Uterus (tissue), 4 donors: ENCODE results near the gene ITM2B. TPM values are rescaled to one million over a fixed set of nuclear protein-coding genes. Genes with fewer than 3 reads are reported as not detected.

ENCODE experiments used
- DNase-seq, 2 donors: peaks; one replicate each; pipeline ENCODE4 v3.0.0-alpha.2; 2019 to 2020
- H3K27ac ChIP-seq, 2 donors: fragments of 200-600 bp; sonication (generic); 1 replicate in 1 of 2; 2 replicates in 1 of 2; pipeline ENCODE4 v1.5.1; 2016 to 2018
- H3K27me3 ChIP-seq, 2 donors: fragments of 200-600 bp; sonication (generic); one replicate each; pipeline ENCODE4 v1.5.1; 2018 to 2019; ENCODE audit warnings: control low read depth in 1 of 2
- H3K36me3 ChIP-seq, 2 donors: fragments of 200-600 bp; sonication (generic); one replicate each; pipeline ENCODE4 v1.5.1; 2019; ENCODE audit warnings: control low read depth in 1 of 2
- H3K4me1 ChIP-seq, 2 donors: fragments of 200-600 bp; sonication (generic); one replicate each; pipeline ENCODE4 v1.5.1; 2018 to 2019; ENCODE audit warnings: control low read depth in 1 of 2
- H3K4me3 ChIP-seq, 2 donors: fragments of 200-600 bp; sonication (generic); 1 replicate in 1 of 2; 2 replicates in 1 of 2; pipeline ENCODE4 v1.5.1; 2018 to 2019; ENCODE audit warnings: mild to moderate bottlenecking in 1 of 2
- H3K9me3 ChIP-seq, 2 donors: fragments of 200-600 bp; sonication (generic); one replicate each; pipeline ENCODE4 v1.5.1; 2019; ENCODE audit warnings: control low read depth in 1 of 2
- POLR2A ChIP-seq, 2 donors: fragments of 450-650 bp; IDR thresholded peaks; one replicate each; pipeline ENCODE4 v1.6.1; 2016; ENCODE audit warnings: antibody characterized with exemption in 2 of 2, mild to moderate bottlenecking in 1 of 2, moderate library complexity in 1 of 2
- intact Hi-C: fragments of 100-400 bp; cut with DNase I; formaldehyde crosslinking; loops from one replicate; pipeline ENCODE4 v1.15.1; 2023; ENCODE audit warnings: low total_unique reads
- total RNA-seq, 4 donors: library from RNA; depleted of rRNA in 3 of 4; stranded (reverse); fragments of >200 nt in 3 of 4; gene quantifications; one replicate each; pipeline versions ENCODE4 v1.1.0 to v1.2.4, GENCODE V29; 2014 to 2023
- TF ChIP-seq, protein P1 (sequence below), 4 experiments: fragments of 200-600 bp in 2 of 4; fragments of 450-650 bp in 2 of 4; sonication (generic) in 2 of 4; IDR thresholded peaks; one replicate each; pipeline ENCODE4 v1.5.1; 2016 to 2019; ENCODE audit warnings: antibody characterized with exemption in 4 of 4, mild to moderate bottlenecking in 2 of 4, moderate library complexity in 1 of 4
- donor health status: DM: yes; HTN: yes; CAD: no.

Gene ITM2B
- total RNA-seq, 4 donors from 2014 or later, result 326 to 725 (median 565) TPM

DNA sequence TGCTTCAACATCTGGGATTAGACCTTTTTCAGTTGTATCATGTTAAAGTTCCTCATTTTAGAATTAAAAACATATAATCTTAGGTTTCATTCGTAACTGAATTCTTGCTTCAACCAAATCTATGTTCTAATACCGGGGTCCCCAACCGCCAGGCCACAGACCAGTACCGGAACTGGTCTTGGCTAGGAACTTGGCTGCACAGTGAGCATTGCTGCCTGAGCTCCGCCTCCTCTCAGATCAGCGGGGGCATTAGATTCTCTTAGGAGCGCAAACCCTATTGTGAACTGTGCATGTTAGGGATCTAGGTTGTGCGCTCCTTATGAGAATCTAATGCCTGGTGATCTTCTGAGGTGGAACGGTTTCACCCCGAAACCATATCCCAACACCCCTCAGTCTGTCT, 19.2 kb downstream of the ITM2B start:
- no peaks in the 10 kb centered on the region for H3K36me3 ChIP-seq
- H3K9me3 ChIP-seq, result no peaks in the 10 kb centered on the region
- peaks cover 6 to 8% of the 10 kb centered on the region in 2 donors for H3K4me1 ChIP-seq
- H3K4me3 ChIP-seq, result no peak overlapping the region
- TF ChIP-seq POLR2A (IDR thresholded peaks at IDR 0.05), result no peak
- TF ChIP-seq, protein P1, sequence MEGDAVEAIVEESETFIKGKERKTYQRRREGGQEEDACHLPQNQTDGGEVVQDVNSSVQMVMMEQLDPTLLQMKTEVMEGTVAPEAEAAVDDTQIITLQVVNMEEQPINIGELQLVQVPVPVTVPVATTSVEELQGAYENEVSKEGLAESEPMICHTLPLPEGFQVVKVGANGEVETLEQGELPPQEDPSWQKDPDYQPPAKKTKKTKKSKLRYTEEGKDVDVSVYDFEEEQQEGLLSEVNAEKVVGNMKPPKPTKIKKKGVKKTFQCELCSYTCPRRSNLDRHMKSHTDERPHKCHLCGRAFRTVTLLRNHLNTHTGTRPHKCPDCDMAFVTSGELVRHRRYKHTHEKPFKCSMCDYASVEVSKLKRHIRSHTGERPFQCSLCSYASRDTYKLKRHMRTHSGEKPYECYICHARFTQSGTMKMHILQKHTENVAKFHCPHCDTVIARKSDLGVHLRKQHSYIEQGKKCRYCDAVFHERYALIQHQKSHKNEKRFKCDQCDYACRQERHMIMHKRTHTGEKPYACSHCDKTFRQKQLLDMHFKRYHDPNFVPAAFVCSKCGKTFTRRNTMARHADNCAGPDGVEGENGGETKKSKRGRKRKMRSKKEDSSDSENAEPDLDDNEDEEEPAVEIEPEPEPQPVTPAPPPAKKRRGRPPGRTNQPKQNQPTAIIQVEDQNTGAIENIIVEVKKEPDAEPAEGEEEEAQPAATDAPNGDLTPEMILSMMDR (IDR thresholded peaks at IDR 0.05), result no peak
- H3K27ac ChIP-seq, result peak overlapping the region; percentile 24 to 43
- intact Hi-C loops, result no loop called here
- no peaks in the 10 kb centered on the region for H3K27me3 ChIP-seq
- DNase-seq, result no peak

DNA sequence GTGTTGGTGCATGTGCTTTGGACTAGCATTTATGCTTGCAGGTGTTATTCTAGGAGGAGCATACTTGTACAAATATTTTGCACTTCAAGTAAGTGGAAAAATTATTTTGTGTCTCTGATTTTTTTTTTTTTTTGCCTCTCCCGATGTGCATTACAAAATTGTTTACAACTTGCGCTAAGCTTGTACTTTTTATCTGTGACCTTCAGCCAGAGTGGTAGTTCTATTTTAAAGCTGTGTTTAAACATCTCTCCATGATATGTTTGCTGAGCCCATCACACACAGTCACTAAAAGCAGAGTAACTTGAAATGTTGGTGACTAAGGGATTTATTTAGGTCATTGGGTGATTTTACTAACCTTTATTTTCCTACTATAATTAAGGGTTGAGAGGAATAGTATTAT, 20.8 kb downstream of the ITM2B start:
- Histone ChIP-seq H3K4me3 (no peak overlapping the region), H3K9me3 (no peaks in the 10 kb centered on the region), H3K27me3 (no peaks in the 10 kb centered on the region), H3K27ac (no peak overlapping the region), H3K4me1 (peaks cover 0 to 5% of the 10 kb centered on the region in 2 donors), H3K36me3 (no peaks in the 10 kb centered on the region)
- intact Hi-C loops, result no loop called here
- no peak for TF ChIP-seq POLR2A (IDR thresholded peaks at IDR 0.05)
- TF ChIP-seq, protein P1 (IDR thresholded peaks at IDR 0.05), result no peak
- DNase-seq, result no peak

DNA sequence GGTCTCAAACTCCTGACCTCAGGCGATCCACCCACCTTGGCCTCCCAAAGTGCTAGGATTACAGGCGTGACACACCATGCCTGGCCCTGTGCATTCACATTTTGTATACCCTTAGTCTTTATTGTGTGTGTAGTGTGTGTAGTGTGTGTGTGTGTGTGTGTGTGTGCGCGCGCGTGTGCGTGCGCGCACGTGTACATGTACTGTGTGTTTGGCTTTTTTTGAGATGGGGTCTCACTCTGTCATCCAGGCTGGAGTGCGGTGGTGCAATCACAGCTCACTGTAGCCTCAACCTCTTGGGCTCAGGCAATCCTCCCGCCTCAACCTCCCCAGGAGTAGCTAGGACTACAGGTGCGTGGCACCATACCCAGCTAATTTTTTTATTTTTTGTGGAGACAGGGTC, 22.1 kb downstream of the ITM2B start:
- intact Hi-C loops, result no loop called here
- Histone ChIP-seq H3K27me3 (no peaks in the 10 kb centered on the region), H3K9me3 (no peaks in the 10 kb centered on the region), H3K36me3 (no peaks in the 10 kb centered on the region), H3K27ac (no peak overlapping the region), H3K4me1 (no peaks in the 10 kb centered on the region), H3K4me3 (no peak overlapping the region)
- no peak for DNase-seq
- TF ChIP-seq POLR2A (IDR thresholded peaks at IDR 0.05), result no peak
- TF ChIP-seq, protein P1 (IDR thresholded peaks at IDR 0.05), result no peak

DNA sequence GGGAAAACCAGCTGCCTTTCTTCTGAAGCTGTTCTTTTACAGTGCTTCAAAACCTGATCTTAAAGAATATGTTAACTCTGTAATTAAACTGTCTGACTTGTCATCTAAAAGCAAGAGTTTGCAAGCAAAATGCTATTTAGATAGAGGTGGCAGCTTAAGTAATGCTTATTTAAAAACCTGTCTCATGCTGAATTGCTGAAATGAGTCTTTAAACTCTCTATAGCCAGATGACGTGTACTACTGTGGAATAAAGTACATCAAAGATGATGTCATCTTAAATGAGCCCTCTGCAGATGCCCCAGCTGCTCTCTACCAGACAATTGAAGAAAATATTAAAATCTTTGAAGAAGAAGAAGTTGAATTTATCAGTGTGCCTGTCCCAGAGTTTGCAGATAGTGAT, 22.9 kb downstream of the ITM2B start:
- intact Hi-C loops, result no loop called here
- H3K27ac ChIP-seq, result no peak overlapping the region
- no peak for TF ChIP-seq POLR2A (IDR thresholded peaks at IDR 0.05)
- TF ChIP-seq, protein P1 (IDR thresholded peaks at IDR 0.05), result no peak
- H3K4me1 ChIP-seq, result no peaks in the 10 kb centered on the region
- H3K9me3 ChIP-seq, result no peaks in the 10 kb centered on the region
- no peaks in the 10 kb centered on the region for H3K36me3 ChIP-seq
- no peaks in the 10 kb centered on the region for H3K27me3 ChIP-seq
- H3K4me3 ChIP-seq, result no peak overlapping the region
- DNase-seq, result no peak

DNA sequence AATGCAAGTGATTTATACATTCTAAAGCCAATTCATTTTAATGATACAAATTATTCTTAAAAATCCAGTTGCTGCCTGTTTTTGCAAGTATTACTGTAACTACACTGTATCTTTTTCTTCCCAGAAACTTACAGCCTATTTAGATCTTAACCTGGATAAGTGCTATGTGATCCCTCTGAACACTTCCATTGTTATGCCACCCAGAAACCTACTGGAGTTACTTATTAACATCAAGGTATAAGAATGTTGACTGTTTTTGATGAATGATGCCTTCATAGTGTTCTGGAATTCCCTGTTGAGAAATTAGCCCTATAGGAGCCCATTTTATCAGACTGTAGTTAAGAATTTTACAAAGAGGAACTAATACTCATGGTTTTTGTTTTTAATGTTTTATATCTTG, 25.0 kb downstream of the ITM2B start:
- Histone ChIP-seq H3K9me3 (no peaks in the 10 kb centered on the region), H3K36me3 (no peaks in the 10 kb centered on the region), H3K27ac (no peak overlapping the region), H3K27me3 (no peaks in the 10 kb centered on the region), H3K4me3 (no peak overlapping the region), H3K4me1 (no peaks in the 10 kb centered on the region)
- no peak for DNase-seq
- intact Hi-C loops, result no loop called here
- TF ChIP-seq, protein P1 (IDR thresholded peaks at IDR 0.05), result no peak
- no peak for TF ChIP-seq POLR2A (IDR thresholded peaks at IDR 0.05)
